Measurements from ENCODE around the gene MYEOV. TPM values are rescaled to one million over a fixed set of nuclear protein-coding genes. Genes with fewer than 3 reads are reported as not detected.

MYEOV gene
- total and polyA plus RNA-seq, 4 donors = 0.52 TPM; not detected in 3

GRCh38 chr11:69270941-69271340 lies 23.0 kb upstream of the MYEOV start:
- DNase-seq = no peak
- 93% methylated on average over 7 of the region's 7 CpGs for WGBS, 2 donors
- Histone ChIP-seq H3K27me3 (ENCODE audit: control insufficient read depth in 1 of 2, insufficient read depth in 2 of 2, low read length in 1 of 2) (no peaks in the 10 kb centered on the region), H3K4me1 (ENCODE audit: control insufficient read depth in 1 of 2, insufficient read depth in 2 of 2, low read length in 2 of 2) (no peaks in the 10 kb centered on the region), H3K36me3 (ENCODE audit: control insufficient read depth in 1 of 2, insufficient read depth in 2 of 2, low read length in 1 of 2) (no peaks in the 10 kb centered on the region), H3K9me3 (ENCODE audit: control insufficient read depth, low read length) (no peaks in the 10 kb centered on the region), H3K4me3 (ENCODE audit: low read length in 2 of 2) (no peak overlapping the region), H3K27ac (ENCODE audit: low read depth in 1 of 2, low read length in 2 of 2) (no peak overlapping the region)
- intact Hi-C loops (cut with DNase I) = no loop called here
- ATAC-seq (ENCODE audit: low FRiP score) = no peak

GRCh38 chr11:69272055-69272454 lies 21.9 kb upstream of the MYEOV start:
- DNase-seq = no peak
- Histone ChIP-seq H3K4me1 (ENCODE audit: control insufficient read depth in 1 of 2, insufficient read depth in 2 of 2, low read length in 2 of 2) (no peaks in the 10 kb centered on the region), H3K9me3 (ENCODE audit: control insufficient read depth, low read length) (no peaks in the 10 kb centered on the region), H3K27me3 (ENCODE audit: control insufficient read depth in 1 of 2, insufficient read depth in 2 of 2, low read length in 1 of 2) (no peaks in the 10 kb centered on the region), H3K4me3 (ENCODE audit: low read length in 2 of 2) (no peak overlapping the region), H3K36me3 (ENCODE audit: control insufficient read depth in 1 of 2, insufficient read depth in 2 of 2, low read length in 1 of 2) (no peaks in the 10 kb centered on the region), H3K27ac (ENCODE audit: low read depth in 1 of 2, low read length in 2 of 2) (no peak overlapping the region)
- ATAC-seq (ENCODE audit: low FRiP score) = no peak
- intact Hi-C loops (cut with DNase I) = no loop called here
- 95 to 96% methylated on average over 3 of the region's 3 CpGs for WGBS, 2 donors

DNA sequence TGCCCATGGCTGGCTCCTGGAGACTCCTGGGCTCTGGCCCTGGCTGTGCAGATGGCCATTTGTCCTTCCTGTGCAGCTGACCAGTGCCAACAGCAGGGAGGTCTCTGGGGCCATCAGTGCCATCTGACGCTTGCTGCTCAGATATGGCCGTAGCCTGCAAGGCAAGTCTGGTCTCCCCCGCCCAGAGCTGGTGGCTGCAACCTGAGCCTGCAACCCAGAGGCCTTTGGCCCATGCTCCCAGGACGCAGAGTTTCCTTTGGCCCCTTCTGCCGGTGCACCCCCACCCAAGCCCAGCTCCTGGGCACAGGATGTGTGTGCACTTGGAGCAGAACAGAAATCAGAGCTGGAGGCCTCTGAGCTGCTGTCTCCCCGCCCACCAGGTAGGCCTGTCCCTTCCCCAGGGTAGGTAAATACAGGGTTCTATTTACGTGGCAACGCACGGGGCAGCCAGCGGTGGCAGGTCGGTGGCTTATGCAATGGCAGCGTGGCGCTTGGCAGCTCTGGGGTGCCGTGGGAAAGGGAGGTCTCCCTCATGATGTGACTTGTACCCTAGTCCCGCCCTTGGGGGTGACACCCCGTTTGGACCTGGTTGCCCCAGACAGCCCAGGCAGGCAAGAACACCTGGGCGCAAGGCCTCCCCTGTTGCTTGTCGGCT lies 21.0 kb upstream of the MYEOV start:
- Histone ChIP-seq H3K4me1 (ENCODE audit: control insufficient read depth in 1 of 2, insufficient read depth in 2 of 2, low read length in 2 of 2) (no peaks in the 10 kb centered on the region), H3K27me3 (ENCODE audit: control insufficient read depth in 1 of 2, insufficient read depth in 2 of 2, low read length in 1 of 2) (no peaks in the 10 kb centered on the region), H3K9me3 (ENCODE audit: control insufficient read depth, low read length) (no peaks in the 10 kb centered on the region), H3K27ac (ENCODE audit: low read depth in 1 of 2, low read length in 2 of 2) (no peak overlapping the region), H3K4me3 (ENCODE audit: low read length in 2 of 2) (no peak overlapping the region), H3K36me3 (ENCODE audit: control insufficient read depth in 1 of 2, insufficient read depth in 2 of 2, low read length in 1 of 2) (no peaks in the 10 kb centered on the region)
- no peak for DNase-seq
- intact Hi-C loops (cut with DNase I) = no loop called here
- ATAC-seq (ENCODE audit: low FRiP score) = no peak
- 89 to 92% methylated on average over 18 of the region's 18 CpGs for WGBS, 2 donors

- ATAC-seq (ENCODE audit: low FRiP score) (no peak), DNase-seq (no peak)
- no peaks in the 10 kb centered on the region for H3K4me1 ChIP-seq (ENCODE audit: control insufficient read depth in 1 of 2, insufficient read depth in 2 of 2, low read length in 2 of 2)
- no peak overlapping the region for H3K27ac ChIP-seq (ENCODE audit: low read depth in 1 of 2, low read length in 2 of 2)
- H3K4me3 ChIP-seq (ENCODE audit: low read length in 2 of 2) = no peak overlapping the region
- intact Hi-C loops (cut with DNase I) = no loop called here
- no peaks in the 10 kb centered on the region for H3K36me3 ChIP-seq (ENCODE audit: control insufficient read depth in 1 of 2, insufficient read depth in 2 of 2, low read length in 1 of 2)
- H3K27me3 ChIP-seq (ENCODE audit: control insufficient read depth in 1 of 2, insufficient read depth in 2 of 2, low read length in 1 of 2) = no peaks in the 10 kb centered on the region
- no peaks in the 10 kb centered on the region for H3K9me3 ChIP-seq (ENCODE audit: control insufficient read depth, low read length)
- WGBS, 2 donors = 95 to 99% methylated on average over 6 of the region's 6 CpGs
These were observed 20.4 kb upstream of the MYEOV start for GRCh38 chr11:69273571-69273970.

GRCh38 chr11:69274531-69275016 lies 19.4 kb upstream of the MYEOV start:
- ATAC-seq (ENCODE audit: low FRiP score) = no peak
- intact Hi-C loops (cut with DNase I) = no loop called here
- H3K9me3 ChIP-seq (ENCODE audit: control insufficient read depth, low read length) = no peaks in the 10 kb centered on the region
- H3K27me3 ChIP-seq (ENCODE audit: control insufficient read depth in 1 of 2, insufficient read depth in 2 of 2, low read length in 1 of 2) = no peaks in the 10 kb centered on the region
- H3K4me3 ChIP-seq (ENCODE audit: low read length in 2 of 2) = no peak overlapping the region
- DNase-seq = no peak
- WGBS, 2 donors = 48 to 52% methylated on average over 8 of the region's 8 CpGs
- H3K27ac ChIP-seq (ENCODE audit: low read depth in 1 of 2, low read length in 2 of 2) = no peak overlapping the region
- H3K4me1 ChIP-seq (ENCODE audit: control insufficient read depth in 1 of 2, insufficient read depth in 2 of 2, low read length in 2 of 2) = no peaks in the 10 kb centered on the region
- no peaks in the 10 kb centered on the region for H3K36me3 ChIP-seq (ENCODE audit: control insufficient read depth in 1 of 2, insufficient read depth in 2 of 2, low read length in 1 of 2)

- intact Hi-C loops (cut with DNase I) = no loop called here
- H3K27ac ChIP-seq (ENCODE audit: low read depth in 1 of 2, low read length in 2 of 2) = no peak overlapping the region
- DNase-seq (no peak), ATAC-seq (ENCODE audit: low FRiP score) (no peak)
- no peaks in the 10 kb centered on the region for H3K4me1 ChIP-seq (ENCODE audit: control insufficient read depth in 1 of 2, insufficient read depth in 2 of 2, low read length in 2 of 2)
- no peaks in the 10 kb centered on the region for H3K27me3 ChIP-seq (ENCODE audit: control insufficient read depth in 1 of 2, insufficient read depth in 2 of 2, low read length in 1 of 2)
- H3K36me3 ChIP-seq (ENCODE audit: control insufficient read depth in 1 of 2, insufficient read depth in 2 of 2, low read length in 1 of 2) = no peaks in the 10 kb centered on the region
- no peak overlapping the region for H3K4me3 ChIP-seq (ENCODE audit: low read length in 2 of 2)
- H3K9me3 ChIP-seq (ENCODE audit: control insufficient read depth, low read length) = no peaks in the 10 kb centered on the region
These were observed 18.8 kb upstream of the MYEOV start for GRCh38 chr11:69275178-69275577.

GRCh38 chr11:69276165-69276564 lies 17.8 kb upstream of the MYEOV start:
- Histone ChIP-seq H3K4me1 (ENCODE audit: control insufficient read depth in 1 of 2, insufficient read depth in 2 of 2, low read length in 2 of 2) (no peaks in the 10 kb centered on the region), H3K4me3 (ENCODE audit: low read length in 2 of 2) (no peak overlapping the region), H3K27me3 (ENCODE audit: control insufficient read depth in 1 of 2, insufficient read depth in 2 of 2, low read length in 1 of 2) (no peaks in the 10 kb centered on the region), H3K27ac (ENCODE audit: low read depth in 1 of 2, low read length in 2 of 2) (no peak overlapping the region), H3K9me3 (ENCODE audit: control insufficient read depth, low read length) (no peaks in the 10 kb centered on the region), H3K36me3 (ENCODE audit: control insufficient read depth in 1 of 2, insufficient read depth in 2 of 2, low read length in 1 of 2) (no peaks in the 10 kb centered on the region)
- ATAC-seq (ENCODE audit: low FRiP score) (no peak), DNase-seq (no peak)
- 97 to 99% methylated on average over 3 of the region's 3 CpGs for WGBS, 2 donors
- intact Hi-C loops (cut with DNase I) = no loop called here

GRCh38 chr11:69277074-69277809 lies 16.7 kb upstream of the MYEOV start:
- no peak for ATAC-seq (ENCODE audit: low FRiP score)
- H3K27me3 ChIP-seq (ENCODE audit: control insufficient read depth in 1 of 2, insufficient read depth in 2 of 2, low read length in 1 of 2) = no peaks in the 10 kb centered on the region

More at GRCh38 chr11:69277074-69277809, 16.7 kb upstream of the MYEOV start:
- Histone ChIP-seq H3K36me3 (ENCODE audit: control insufficient read depth in 1 of 2, insufficient read depth in 2 of 2, low read length in 1 of 2) (no peaks in the 10 kb centered on the region), H3K9me3 (ENCODE audit: control insufficient read depth, low read length) (no peaks in the 10 kb centered on the region), H3K27ac (ENCODE audit: low read depth in 1 of 2, low read length in 2 of 2) (no peak overlapping the region), H3K4me1 (ENCODE audit: control insufficient read depth in 1 of 2, insufficient read depth in 2 of 2, low read length in 2 of 2) (no peaks in the 10 kb centered on the region), H3K4me3 (ENCODE audit: low read length in 2 of 2) (no peak overlapping the region)
- DNase-seq = no peak
- WGBS, 2 donors = 50 to 53% methylated on average over 12 of the region's 12 CpGs
- intact Hi-C loops (cut with DNase I) = no loop called here
